Panc1 (cell line): ENCODE measurements around the gene KLHL26.

Experiments used
- CTCF ChIP-seq: fragments of 450-650 bp; IDR thresholded peaks from 2 replicates; pipeline ENCODE4 v1.5.1; 2017; ENCODE audit warnings: mild to moderate bottlenecking
- REST ChIP-seq, 2 experiments: IDR thresholded peaks; 2 replicates each; pipeline ENCODE4 v1.6.1; 2011 to 2012; ENCODE audit warnings: low read depth in 2 of 2, control low read depth in 1 of 2, low read length in 1 of 2, mild to moderate bottlenecking in 1 of 2, moderate library complexity in 1 of 2; ENCODE audit not compliant: insufficient read depth in 1 of 2

GRCh38 chr19:18672044-18672451, 35.2 kb downstream of the KLHL26 start:
- TF ChIP-seq CTCF (no peak), REST (IDR thresholded peaks at IDR 0.05; ENCODE audit: insufficient read depth in 1 of 2, low read depth in 2 of 2, low read length in 1 of 2) (no peak)
